Liver (tissue), 9 donors: ENCODE measurements around the gene DDHD1. TPM values are rescaled to one million over a fixed set of nuclear protein-coding genes. Genes with fewer than 3 reads are reported as not detected.

Source experiments
- DNase-seq: peaks from one replicate; pipeline ENCODE4 v3.0.0-alpha.2; 2017; ENCODE audit warnings: low spot score
- H3K27ac ChIP-seq, 2 donors: one replicate each; pipeline ENCODE4 v1.7.0; 2013; ENCODE audit warnings: inconsistent platforms in 2 of 2, low read length in 2 of 2, control low read depth in 1 of 2, low read depth in 1 of 2, mild to moderate bottlenecking in 1 of 2
- H3K27me3 ChIP-seq, 4 donors: one replicate each; pipeline versions ENCODE4 v1.6.1 to v1.7.0; 2013; ENCODE audit warnings: low read length in 3 of 4, inconsistent platforms in 1 of 4, mild to moderate bottlenecking in 1 of 4, moderate library complexity in 1 of 4; ENCODE audit not compliant: control insufficient read depth in 4 of 4, insufficient read depth in 4 of 4
- H3K36me3 ChIP-seq, 4 donors: one replicate each; pipeline versions ENCODE4 v1.6.1 to v1.7.0; 2013; ENCODE audit warnings: low read length in 3 of 4, mild to moderate bottlenecking in 3 of 4, low read depth in 1 of 4, moderate library complexity in 1 of 4; ENCODE audit not compliant: control insufficient read depth in 4 of 4, insufficient read depth in 3 of 4
- H3K4me1 ChIP-seq, 4 donors: one replicate each; pipeline versions ENCODE4 v1.6.1 to v1.7.0; 2013; ENCODE audit warnings: low read length in 3 of 4, mild to moderate bottlenecking in 3 of 4, moderate library complexity in 1 of 4; ENCODE audit not compliant: control insufficient read depth in 4 of 4, insufficient read depth in 4 of 4
- H3K4me3 ChIP-seq, 3 donors: one replicate each; pipeline versions ENCODE4 v1.6.1 to v1.7.0; 2013; ENCODE audit warnings: low read length in 3 of 3, control low read depth in 1 of 3, low read depth in 1 of 3, mild to moderate bottlenecking in 1 of 3
- H3K9ac ChIP-seq, 2 donors: one replicate each; pipeline ENCODE4 v1.7.0; 2013; ENCODE audit warnings: low read length in 2 of 2, mild to moderate bottlenecking in 2 of 2, moderate library complexity in 2 of 2, control low read depth in 1 of 2, low read depth in 1 of 2
- H3K9me3 ChIP-seq, 4 donors: one replicate each; pipeline versions ENCODE4 v1.6.1 to v1.7.0; 2013; ENCODE audit warnings: low read length in 3 of 4; ENCODE audit not compliant: control insufficient read depth in 4 of 4
- ATF3 ChIP-seq: IDR thresholded peaks from 2 replicates; pipeline ENCODE4 v1.6.1; 2016; ENCODE audit warnings: antibody characterized with exemption
- EGR1 ChIP-seq, 2 donors: IDR thresholded peaks; 2 replicates each; pipeline ENCODE4 v1.6.1; 2016 to 2018; ENCODE audit warnings: antibody characterized with exemption in 2 of 2, low read depth in 2 of 2
- FOXA1 ChIP-seq: IDR thresholded peaks from 2 replicates; pipeline ENCODE4 v1.6.1; 2016; ENCODE audit warnings: antibody characterized with exemption
- FOXA2 ChIP-seq: IDR thresholded peaks from 2 replicates; pipeline ENCODE4 v1.6.1; 2016; ENCODE audit warnings: antibody characterized with exemption
- GABPA ChIP-seq, 2 donors: IDR thresholded peaks in 1 of 2; conservative IDR thresholded peaks in 1 of 2; 2 replicates each; pipeline ENCODE4 v1.6.1; 2016; ENCODE audit warnings: antibody characterized with exemption in 2 of 2, mild to moderate bottlenecking in 1 of 2, moderate library complexity in 1 of 2
- HNF4A ChIP-seq, 2 donors: conservative IDR thresholded peaks; 2 replicates each; pipeline ENCODE4 v1.6.1; 2016; ENCODE audit warnings: antibody characterized with exemption in 2 of 2, mild to moderate bottlenecking in 2 of 2
- HNF4G ChIP-seq: IDR thresholded peaks from 2 replicates; pipeline ENCODE4 v1.6.1; 2016; ENCODE audit warnings: antibody characterized with exemption
- JUND ChIP-seq, 2 donors: IDR thresholded peaks; 2 replicates each; pipeline ENCODE4 v1.6.1; 2016; ENCODE audit warnings: antibody characterized with exemption in 2 of 2
- NR2F2 ChIP-seq: IDR thresholded peaks from 2 replicates; pipeline ENCODE4 v1.6.1; 2016; ENCODE audit warnings: antibody characterized with exemption
- RAD21 ChIP-seq, 2 donors: IDR thresholded peaks; 2 replicates each; pipeline ENCODE4 v1.6.1; 2016; ENCODE audit warnings: antibody characterized with exemption in 2 of 2, mild to moderate bottlenecking in 2 of 2
- RXRA ChIP-seq, 2 donors: IDR thresholded peaks; 2 replicates each; pipeline ENCODE4 v1.6.1; 2017 to 2018; ENCODE audit warnings: antibody characterized with exemption in 2 of 2, mild to moderate bottlenecking in 1 of 2
- TAF1 ChIP-seq: conservative IDR thresholded peaks from 2 replicates; pipeline ENCODE4 v1.6.1; 2016; ENCODE audit warnings: antibody characterized with exemption, mild to moderate bottlenecking
- YY1 ChIP-seq: IDR thresholded peaks from 2 replicates; pipeline ENCODE4 v1.6.1; 2016; ENCODE audit warnings: antibody characterized with exemption, mild to moderate bottlenecking
- ZBTB33 ChIP-seq: IDR thresholded peaks from 2 replicates; pipeline ENCODE4 v1.6.1; 2016; ENCODE audit warnings: antibody characterized with exemption
- WGBS: extraction: QIAGEN DNeasy Blood & Tissue Kit; methylation state at CpG from one replicate; pipeline ENCODE4 v1.1.7; 2013; 5-methylcytosine and 5-hydroxymethylcytosine counted together
- polyA plus RNA-seq, 2 donors: library from polyadenylated mRNA; stranded (reverse) in 1 of 2; unstranded in 1 of 2; fragments of 200-250 nt in 1 of 2; fragments of >200 nt in 1 of 2; fragmentation: Nextera tagmentation in 1 of 2; extraction: Ambion mirVana in 1 of 2; gene quantifications; one replicate each; pipeline versions ENCODE4 v1.2.1 to v1.2.3, GENCODE V29; 2013 to 2015
- total RNA-seq, 2 donors: library from RNA; depleted of rRNA; stranded (reverse); fragments of >200 nt; gene quantifications; one replicate each; pipeline ENCODE4 v1.2.3, GENCODE V29; 2014
- TF ChIP-seq, protein P1 (sequence below): fragments of 150-350 bp; IDR thresholded peaks from 2 replicates; pipeline ENCODE4 v1.5.1; 2017; ENCODE audit warnings: improper control_type of control experiment, low read depth, low read length; ENCODE audit not compliant: missing input control
- TF ChIP-seq, protein P2 (sequence below): IDR thresholded peaks from 2 replicates; pipeline ENCODE4 v1.6.1; 2016; ENCODE audit warnings: antibody characterized with exemption
- TF ChIP-seq, protein P3 (sequence below): IDR thresholded peaks from 2 replicates; pipeline ENCODE4 v1.6.1; 2016; ENCODE audit warnings: antibody characterized with exemption, mild to moderate bottlenecking
- donor health status: healthy.
- donor health status: healthy.
- donor health status: healthy.
- donor health status: healthy.
- donor health status: healthy.

DDHD1 gene
- total and polyA plus RNA-seq, 4 donors: 1.3 to 14.3 (median 5.2) TPM

GRCh38 chr14:53174918-53175317 lies 21.8 kb upstream of the DDHD1 start:
- H3K27me3 ChIP-seq: no peaks in the 10 kb centered on the region
- 76% methylated on average over 4 of the region's 4 CpGs for WGBS
- TF ChIP-seq ATF3 (no peak), FOXA2 (no peak), HNF4G (no peak), ZBTB33 (no peak), RAD21 (IDR thresholded peaks at IDR 0.05) (no peak), NR2F2 (no peak), YY1 (no peak), EGR1 (IDR thresholded peaks at IDR 0.05; ENCODE audit: low read depth in 2 of 2) (no peak), TAF1 (no peak), JUND (IDR thresholded peaks at IDR 0.05) (no peak), RXRA (IDR thresholded peaks at IDR 0.05) (no peak), GABPA (IDR thresholded peaks at IDR 0.05 in 1 of 2, conservative IDR thresholded peaks at IDR 0.05 in 1 of 2) (no peak)
- TF ChIP-seq, protein P1, sequence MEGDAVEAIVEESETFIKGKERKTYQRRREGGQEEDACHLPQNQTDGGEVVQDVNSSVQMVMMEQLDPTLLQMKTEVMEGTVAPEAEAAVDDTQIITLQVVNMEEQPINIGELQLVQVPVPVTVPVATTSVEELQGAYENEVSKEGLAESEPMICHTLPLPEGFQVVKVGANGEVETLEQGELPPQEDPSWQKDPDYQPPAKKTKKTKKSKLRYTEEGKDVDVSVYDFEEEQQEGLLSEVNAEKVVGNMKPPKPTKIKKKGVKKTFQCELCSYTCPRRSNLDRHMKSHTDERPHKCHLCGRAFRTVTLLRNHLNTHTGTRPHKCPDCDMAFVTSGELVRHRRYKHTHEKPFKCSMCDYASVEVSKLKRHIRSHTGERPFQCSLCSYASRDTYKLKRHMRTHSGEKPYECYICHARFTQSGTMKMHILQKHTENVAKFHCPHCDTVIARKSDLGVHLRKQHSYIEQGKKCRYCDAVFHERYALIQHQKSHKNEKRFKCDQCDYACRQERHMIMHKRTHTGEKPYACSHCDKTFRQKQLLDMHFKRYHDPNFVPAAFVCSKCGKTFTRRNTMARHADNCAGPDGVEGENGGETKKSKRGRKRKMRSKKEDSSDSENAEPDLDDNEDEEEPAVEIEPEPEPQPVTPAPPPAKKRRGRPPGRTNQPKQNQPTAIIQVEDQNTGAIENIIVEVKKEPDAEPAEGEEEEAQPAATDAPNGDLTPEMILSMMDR: no peak
- TF ChIP-seq, protein P2, sequence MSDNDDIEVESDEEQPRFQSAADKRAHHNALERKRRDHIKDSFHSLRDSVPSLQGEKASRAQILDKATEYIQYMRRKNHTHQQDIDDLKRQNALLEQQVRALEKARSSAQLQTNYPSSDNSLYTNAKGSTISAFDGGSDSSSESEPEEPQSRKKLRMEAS: no peak
- TF ChIP-seq, protein P3, sequence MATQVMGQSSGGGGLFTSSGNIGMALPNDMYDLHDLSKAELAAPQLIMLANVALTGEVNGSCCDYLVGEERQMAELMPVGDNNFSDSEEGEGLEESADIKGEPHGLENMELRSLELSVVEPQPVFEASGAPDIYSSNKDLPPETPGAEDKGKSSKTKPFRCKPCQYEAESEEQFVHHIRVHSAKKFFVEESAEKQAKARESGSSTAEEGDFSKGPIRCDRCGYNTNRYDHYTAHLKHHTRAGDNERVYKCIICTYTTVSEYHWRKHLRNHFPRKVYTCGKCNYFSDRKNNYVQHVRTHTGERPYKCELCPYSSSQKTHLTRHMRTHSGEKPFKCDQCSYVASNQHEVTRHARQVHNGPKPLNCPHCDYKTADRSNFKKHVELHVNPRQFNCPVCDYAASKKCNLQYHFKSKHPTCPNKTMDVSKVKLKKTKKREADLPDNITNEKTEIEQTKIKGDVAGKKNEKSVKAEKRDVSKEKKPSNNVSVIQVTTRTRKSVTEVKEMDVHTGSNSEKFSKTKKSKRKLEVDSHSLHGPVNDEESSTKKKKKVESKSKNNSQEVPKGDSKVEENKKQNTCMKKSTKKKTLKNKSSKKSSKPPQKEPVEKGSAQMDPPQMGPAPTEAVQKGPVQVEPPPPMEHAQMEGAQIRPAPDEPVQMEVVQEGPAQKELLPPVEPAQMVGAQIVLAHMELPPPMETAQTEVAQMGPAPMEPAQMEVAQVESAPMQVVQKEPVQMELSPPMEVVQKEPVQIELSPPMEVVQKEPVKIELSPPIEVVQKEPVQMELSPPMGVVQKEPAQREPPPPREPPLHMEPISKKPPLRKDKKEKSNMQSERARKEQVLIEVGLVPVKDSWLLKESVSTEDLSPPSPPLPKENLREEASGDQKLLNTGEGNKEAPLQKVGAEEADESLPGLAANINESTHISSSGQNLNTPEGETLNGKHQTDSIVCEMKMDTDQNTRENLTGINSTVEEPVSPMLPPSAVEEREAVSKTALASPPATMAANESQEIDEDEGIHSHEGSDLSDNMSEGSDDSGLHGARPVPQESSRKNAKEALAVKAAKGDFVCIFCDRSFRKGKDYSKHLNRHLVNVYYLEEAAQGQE: no peak
- H3K9me3 ChIP-seq: no peaks in the 10 kb centered on the region
- no peak overlapping the region for H3K27ac ChIP-seq
- no peak for DNase-seq
- H3K4me1 ChIP-seq: no peaks in the 10 kb centered on the region
- no peak overlapping the region for H3K9ac ChIP-seq
- H3K4me3 ChIP-seq: no peak overlapping the region
- no peaks in the 10 kb centered on the region for H3K36me3 ChIP-seq

GRCh38 chr14:53168786-53169185 lies 15.7 kb upstream of the DDHD1 start:
- no peaks in the 10 kb centered on the region for H3K36me3 ChIP-seq
- no peaks in the 10 kb centered on the region for H3K27me3 ChIP-seq
- H3K27ac ChIP-seq: no peak overlapping the region
- 83% methylated on average over 9 of the region's 9 CpGs for WGBS
- no peaks in the 10 kb centered on the region for H3K4me1 ChIP-seq
- no peak overlapping the region for H3K4me3 ChIP-seq
- DNase-seq: no peak
- H3K9ac ChIP-seq: no peak overlapping the region
- no peaks in the 10 kb centered on the region for H3K9me3 ChIP-seq
- TF ChIP-seq FOXA2: no peak
- no peak for TF ChIP-seq GABPA (IDR thresholded peaks at IDR 0.05 in 1 of 2, conservative IDR thresholded peaks at IDR 0.05 in 1 of 2)
- no peak for TF ChIP-seq FOXA1
- TF ChIP-seq JUND (IDR thresholded peaks at IDR 0.05): no peak
- no peak for TF ChIP-seq HNF4A (conservative IDR thresholded peaks at IDR 0.05)
- TF ChIP-seq, protein P1: no peak
- TF ChIP-seq RAD21 (IDR thresholded peaks at IDR 0.05): no peak
- TF ChIP-seq ATF3: no peak
- no peak for TF ChIP-seq NR2F2
- TF ChIP-seq, protein P3: no peak
